Measurements from ENCODE around the gene ZNF256. TPM values are rescaled to one million over a fixed set of nuclear protein-coding genes. Genes with fewer than 3 reads are reported as not detected.
"Not testable (repeated sequence)": the region's sequence is repeated elsewhere in the genome, so short reads cannot be mapped to it uniquely, and the experiment has no call there.

The ZNF256 gene
- total and polyA plus RNA-seq, 2 of the 13 experiments (the other 11 are each of a cell fraction or from before 2014, with no cell fraction given), result 3.8 to 6.0 TPM

DNA sequence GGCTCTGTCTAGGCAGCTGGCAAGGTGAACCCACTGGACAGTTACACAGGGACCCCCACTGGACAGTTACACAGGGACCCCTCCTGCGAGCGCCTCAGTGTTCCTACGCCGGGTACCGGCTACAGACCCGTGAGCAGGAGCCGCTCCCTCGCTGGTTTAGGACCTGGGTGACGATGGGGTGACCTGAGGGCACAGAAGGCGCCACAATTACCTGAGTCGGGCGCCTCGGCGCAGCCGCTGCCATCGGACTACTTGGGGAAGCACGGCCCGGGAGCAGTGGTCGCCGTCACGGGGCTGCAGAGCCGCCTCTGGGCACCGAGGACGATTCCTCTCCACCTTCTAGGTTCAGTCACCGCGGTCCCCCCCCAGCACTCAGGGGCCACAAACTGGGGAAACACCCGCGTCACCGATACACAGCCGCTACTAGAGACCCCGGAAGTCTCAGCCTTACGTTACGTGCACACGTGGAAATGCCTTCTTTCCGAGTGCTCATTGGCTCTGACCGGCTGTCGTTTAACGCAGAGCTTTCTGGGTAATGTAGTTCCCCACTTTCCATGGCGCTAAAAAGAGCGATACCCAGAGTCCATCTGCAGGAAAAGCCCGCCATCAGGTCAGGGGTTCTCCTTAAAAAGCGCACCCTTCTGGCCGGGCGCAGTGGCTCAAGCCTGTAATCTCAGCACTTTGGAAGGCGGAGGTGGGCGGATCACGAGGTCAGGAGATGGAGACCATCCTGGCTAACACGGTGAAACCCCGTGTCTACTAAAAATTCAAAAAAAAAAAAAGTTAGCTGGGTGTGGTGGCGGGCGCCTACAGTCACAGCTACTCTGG is 31.1 kb downstream of the ZNF256 start, which contains the start of gene ZNF417 (continued):
- TF ChIP-seq, protein P1, sequence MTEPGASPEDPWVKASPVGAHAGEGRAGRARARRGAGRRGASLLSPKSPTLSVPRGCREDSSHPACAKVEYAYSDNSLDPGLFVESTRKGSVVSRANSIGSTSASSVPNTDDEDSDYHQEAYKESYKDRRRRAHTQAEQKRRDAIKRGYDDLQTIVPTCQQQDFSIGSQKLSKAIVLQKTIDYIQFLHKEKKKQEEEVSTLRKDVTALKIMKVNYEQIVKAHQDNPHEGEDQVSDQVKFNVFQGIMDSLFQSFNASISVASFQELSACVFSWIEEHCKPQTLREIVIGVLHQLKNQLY (CRISPR knock-in tag; IDR thresholded peaks at IDR 0.05), result peak; percentile 64; the same call in 1 of the 2 replicates
- TF ChIP-seq ZNF317 (CRISPR knock-in tag; IDR thresholded peaks at IDR 0.05) (peak; percentile 81), MEIS2 (CRISPR knock-in tag; IDR thresholded peaks at IDR 0.05) (0 out of 2 replicates have a peak, but pooled peaks have one; percentile 26), HES4 (CRISPR knock-in tag; IDR thresholded peaks at IDR 0.05; ENCODE audit: borderline replicate concordance) (0 out of 2 replicates have a peak, but pooled peaks have one; percentile 7), SPEN (CRISPR knock-in tag; IDR thresholded peaks at IDR 0.05; ENCODE audit: low read depth) (peak; percentile 86), ZNF563 (CRISPR knock-in tag; IDR thresholded peaks at IDR 0.05) (0 out of 2 replicates have a peak, but pooled peaks have one; percentile 42), SP2 (CRISPR knock-in tag; IDR thresholded peaks at IDR 0.05) (peak; percentile 95), GATAD2A (CRISPR knock-in tag; IDR thresholded peaks at IDR 0.05) (peak; percentile 61; the same call in 1 of the 2 replicates), CREM (IDR thresholded peaks at IDR 0.05) (peak; percentile 96), GABPA (IDR thresholded peaks at IDR 0.05; ENCODE audit: low read depth, low read length) (peak; percentile 80), GABPA (CRISPR knock-in tag; IDR thresholded peaks at IDR 0.05; ENCODE audit: low read depth) (peak; percentile 95)
- TF ChIP-seq, protein P2, sequence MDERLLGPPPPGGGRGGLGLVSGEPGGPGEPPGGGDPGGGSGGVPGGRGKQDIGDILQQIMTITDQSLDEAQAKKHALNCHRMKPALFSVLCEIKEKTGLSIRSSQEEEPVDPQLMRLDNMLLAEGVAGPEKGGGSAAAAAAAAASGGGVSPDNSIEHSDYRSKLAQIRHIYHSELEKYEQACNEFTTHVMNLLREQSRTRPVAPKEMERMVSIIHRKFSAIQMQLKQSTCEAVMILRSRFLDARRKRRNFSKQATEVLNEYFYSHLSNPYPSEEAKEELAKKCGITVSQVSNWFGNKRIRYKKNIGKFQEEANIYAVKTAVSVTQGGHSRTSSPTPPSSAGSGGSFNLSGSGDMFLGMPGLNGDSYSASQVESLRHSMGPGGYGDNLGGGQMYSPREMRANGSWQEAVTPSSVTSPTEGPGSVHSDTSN (CRISPR knock-in tag; IDR thresholded peaks at IDR 0.05), result peak; percentile 90
- TF ChIP-seq, protein P3, sequence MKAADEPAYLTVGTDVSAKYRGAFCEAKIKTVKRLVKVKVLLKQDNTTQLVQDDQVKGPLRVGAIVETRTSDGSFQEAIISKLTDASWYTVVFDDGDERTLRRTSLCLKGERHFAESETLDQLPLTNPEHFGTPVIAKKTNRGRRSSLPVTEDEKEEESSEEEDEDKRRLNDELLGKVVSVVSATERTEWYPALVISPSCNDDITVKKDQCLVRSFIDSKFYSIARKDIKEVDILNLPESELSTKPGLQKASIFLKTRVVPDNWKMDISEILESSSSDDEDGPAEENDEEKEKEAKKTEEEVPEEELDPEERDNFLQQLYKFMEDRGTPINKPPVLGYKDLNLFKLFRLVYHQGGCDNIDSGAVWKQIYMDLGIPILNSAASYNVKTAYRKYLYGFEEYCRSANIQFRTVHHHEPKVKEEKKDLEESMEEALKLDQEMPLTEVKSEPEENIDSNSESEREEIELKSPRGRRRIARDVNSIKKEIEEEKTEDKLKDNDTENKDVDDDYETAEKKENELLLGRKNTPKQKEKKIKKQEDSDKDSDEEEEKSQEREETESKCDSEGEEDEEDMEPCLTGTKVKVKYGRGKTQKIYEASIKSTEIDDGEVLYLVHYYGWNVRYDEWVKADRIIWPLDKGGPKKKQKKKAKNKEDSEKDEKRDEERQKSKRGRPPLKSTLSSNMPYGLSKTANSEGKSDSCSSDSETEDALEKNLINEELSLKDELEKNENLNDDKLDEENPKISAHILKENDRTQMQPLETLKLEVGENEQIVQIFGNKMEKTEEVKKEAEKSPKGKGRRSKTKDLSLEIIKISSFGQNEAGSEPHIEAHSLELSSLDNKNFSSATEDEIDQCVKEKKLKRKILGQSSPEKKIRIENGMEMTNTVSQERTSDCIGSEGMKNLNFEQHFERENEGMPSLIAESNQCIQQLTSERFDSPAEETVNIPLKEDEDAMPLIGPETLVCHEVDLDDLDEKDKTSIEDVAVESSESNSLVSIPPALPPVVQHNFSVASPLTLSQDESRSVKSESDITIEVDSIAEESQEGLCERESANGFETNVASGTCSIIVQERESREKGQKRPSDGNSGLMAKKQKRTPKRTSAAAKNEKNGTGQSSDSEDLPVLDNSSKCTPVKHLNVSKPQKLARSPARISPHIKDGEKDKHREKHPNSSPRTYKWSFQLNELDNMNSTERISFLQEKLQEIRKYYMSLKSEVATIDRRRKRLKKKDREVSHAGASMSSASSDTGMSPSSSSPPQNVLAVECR (CRISPR knock-in tag; IDR thresholded peaks at IDR 0.05; ENCODE audit: borderline replicate concordance), result peak; percentile 95
- TF ChIP-seq, protein P4, sequence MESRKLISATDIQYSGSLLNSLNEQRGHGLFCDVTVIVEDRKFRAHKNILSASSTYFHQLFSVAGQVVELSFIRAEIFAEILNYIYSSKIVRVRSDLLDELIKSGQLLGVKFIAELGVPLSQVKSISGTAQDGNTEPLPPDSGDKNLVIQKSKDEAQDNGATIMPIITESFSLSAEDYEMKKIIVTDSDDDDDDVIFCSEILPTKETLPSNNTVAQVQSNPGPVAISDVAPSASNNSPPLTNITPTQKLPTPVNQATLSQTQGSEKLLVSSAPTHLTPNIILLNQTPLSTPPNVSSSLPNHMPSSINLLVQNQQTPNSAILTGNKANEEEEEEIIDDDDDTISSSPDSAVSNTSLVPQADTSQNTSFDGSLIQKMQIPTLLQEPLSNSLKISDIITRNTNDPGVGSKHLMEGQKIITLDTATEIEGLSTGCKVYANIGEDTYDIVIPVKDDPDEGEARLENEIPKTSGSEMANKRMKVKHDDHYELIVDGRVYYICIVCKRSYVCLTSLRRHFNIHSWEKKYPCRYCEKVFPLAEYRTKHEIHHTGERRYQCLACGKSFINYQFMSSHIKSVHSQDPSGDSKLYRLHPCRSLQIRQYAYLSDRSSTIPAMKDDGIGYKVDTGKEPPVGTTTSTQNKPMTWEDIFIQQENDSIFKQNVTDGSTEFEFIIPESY (CRISPR knock-in tag; IDR thresholded peaks at IDR 0.05), result peak; percentile 67
- TF ChIP-seq, protein P5, sequence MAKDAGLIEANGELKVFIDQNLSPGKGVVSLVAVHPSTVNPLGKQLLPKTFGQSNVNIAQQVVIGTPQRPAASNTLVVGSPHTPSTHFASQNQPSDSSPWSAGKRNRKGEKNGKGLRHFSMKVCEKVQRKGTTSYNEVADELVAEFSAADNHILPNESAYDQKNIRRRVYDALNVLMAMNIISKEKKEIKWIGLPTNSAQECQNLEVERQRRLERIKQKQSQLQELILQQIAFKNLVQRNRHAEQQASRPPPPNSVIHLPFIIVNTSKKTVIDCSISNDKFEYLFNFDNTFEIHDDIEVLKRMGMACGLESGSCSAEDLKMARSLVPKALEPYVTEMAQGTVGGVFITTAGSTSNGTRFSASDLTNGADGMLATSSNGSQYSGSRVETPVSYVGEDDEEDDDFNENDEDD (CRISPR knock-in tag; IDR thresholded peaks at IDR 0.05; ENCODE audit: borderline replicate concordance), result peak; percentile 90
- TF ChIP-seq, protein P6, sequence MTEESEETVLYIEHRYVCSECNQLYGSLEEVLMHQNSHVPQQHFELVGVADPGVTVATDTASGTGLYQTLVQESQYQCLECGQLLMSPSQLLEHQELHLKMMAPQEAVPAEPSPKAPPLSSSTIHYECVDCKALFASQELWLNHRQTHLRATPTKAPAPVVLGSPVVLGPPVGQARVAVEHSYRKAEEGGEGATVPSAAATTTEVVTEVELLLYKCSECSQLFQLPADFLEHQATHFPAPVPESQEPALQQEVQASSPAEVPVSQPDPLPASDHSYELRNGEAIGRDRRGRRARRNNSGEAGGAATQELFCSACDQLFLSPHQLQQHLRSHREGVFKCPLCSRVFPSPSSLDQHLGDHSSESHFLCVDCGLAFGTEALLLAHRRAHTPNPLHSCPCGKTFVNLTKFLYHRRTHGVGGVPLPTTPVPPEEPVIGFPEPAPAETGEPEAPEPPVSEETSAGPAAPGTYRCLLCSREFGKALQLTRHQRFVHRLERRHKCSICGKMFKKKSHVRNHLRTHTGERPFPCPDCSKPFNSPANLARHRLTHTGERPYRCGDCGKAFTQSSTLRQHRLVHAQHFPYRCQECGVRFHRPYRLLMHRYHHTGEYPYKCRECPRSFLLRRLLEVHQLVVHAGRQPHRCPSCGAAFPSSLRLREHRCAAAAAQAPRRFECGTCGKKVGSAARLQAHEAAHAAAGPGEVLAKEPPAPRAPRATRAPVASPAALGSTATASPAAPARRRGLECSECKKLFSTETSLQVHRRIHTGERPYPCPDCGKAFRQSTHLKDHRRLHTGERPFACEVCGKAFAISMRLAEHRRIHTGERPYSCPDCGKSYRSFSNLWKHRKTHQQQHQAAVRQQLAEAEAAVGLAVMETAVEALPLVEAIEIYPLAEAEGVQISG (CRISPR knock-in tag; IDR thresholded peaks at IDR 0.05), result peak; percentile 86
- not testable (repeated sequence) for TF ChIP-seq CREM (CRISPR knock-in tag; IDR thresholded peaks at IDR 0.05)

Data from HepG2 (cell line).